PC-9 (cell line): ENCODE results near the gene MRPL58. TPM values are rescaled to one million over a fixed set of nuclear protein-coding genes. Genes with fewer than 3 reads are reported as not detected.

Experiments used
- BruUV-seq: library from RNA; stranded (reverse); fragments of 400-500 nt; replicated peaks from 2 replicates; lab custom pipeline; 2021; lab: Mats Ljungman, UMichigan
- CTCF ChIA-PET: fragments of 300-600 bp; sonication (Branson Sonifier 250); formaldehyde crosslinking; loops from one replicate; lab custom pipeline; 2022; ENCODE audit warnings: antibody characterized with exemption; lab: Charles Lee
- POLR2A ChIA-PET: fragments of 300-600 bp; sonication (Branson Sonifier 250); formaldehyde crosslinking; loops from one replicate; lab custom pipeline; 2022; ENCODE audit warnings: antibody characterized with exemption; ENCODE audit not compliant: unreplicated experiment; lab: Charles Lee
- DNase-seq, 2 experiments: peaks; one replicate each; pipeline versions ENCODE4 v3.0.0 to v3.0.0-alpha.2; 2015 to 2022; ENCODE audit warnings: mixed read lengths in 1 of 2
- H2AFZ ChIP-seq: fragments of 200-600 bp; sonication (generic); 2 replicates; pipeline ENCODE4 v1.8.1; 2017; ENCODE audit warnings: antibody characterized with exemption
- H3F3A ChIP-seq: fragments of 200-600 bp; sonication (generic); 2 replicates; pipeline ENCODE4 v1.8.1; 2017; ENCODE audit warnings: antibody characterized with exemption, mild to moderate bottlenecking, low read depth; ENCODE audit not compliant: insufficient read depth
- H3K27ac ChIP-seq: fragments of 200-600 bp; sonication (generic); 2 replicates; pipeline ENCODE4 v1.6.1; 2016; ENCODE audit warnings: mixed run types
- H3K27me3 ChIP-seq: fragments of 200-600 bp; sonication (generic); 2 replicates; pipeline ENCODE4 v1.6.1; 2016; ENCODE audit warnings: low read depth, mixed run types; ENCODE audit not compliant: insufficient read depth
- H3K36me3 ChIP-seq: fragments of 200-600 bp; sonication (generic); 2 replicates; pipeline ENCODE4 v1.6.1; 2016; ENCODE audit warnings: low read depth, mixed run types
- H3K4me1 ChIP-seq: fragments of 200-600 bp; sonication (generic); replicated peaks from 2 replicates; pipeline ENCODE4 v1.6.1; 2016; ENCODE audit warnings: mixed run types; ENCODE audit not compliant: insufficient read depth
- H3K4me2 ChIP-seq: fragments of 200-600 bp; sonication (generic); 2 replicates; pipeline ENCODE4 v1.6.1; 2017; ENCODE audit warnings: mixed run types
- H3K4me3 ChIP-seq: fragments of 200-600 bp; sonication (generic); 2 replicates; pipeline ENCODE4 v1.6.1; 2016; ENCODE audit warnings: mixed run types
- H3K79me2 ChIP-seq: fragments of 200-600 bp; sonication (generic); 2 replicates; pipeline ENCODE4 v1.6.1; 2017; ENCODE audit warnings: low read depth, mixed run types
- H3K9me2 ChIP-seq: fragments of 200-600 bp; sonication (generic); 2 replicates; pipeline ENCODE4 v1.8.1; 2017; ENCODE audit warnings: mild to moderate bottlenecking; ENCODE audit not compliant: insufficient read depth
- H3K9me3 ChIP-seq: fragments of 200-600 bp; sonication (generic); 2 replicates; pipeline ENCODE4 v1.8.1; 2016; ENCODE audit warnings: low read depth; ENCODE audit not compliant: insufficient read depth
- H4K20me1 ChIP-seq: fragments of 200-600 bp; sonication (generic); 2 replicates; pipeline ENCODE4 v1.8.1; 2017; ENCODE audit not compliant: insufficient read depth
- CTCF ChIP-seq: fragments of 200-600 bp; sonication (generic); conservative IDR thresholded peaks from 2 replicates; pipeline ENCODE4 v1.6.1; 2017; ENCODE audit warnings: mixed run types, antibody characterized with exemption, mild to moderate bottlenecking, moderate library complexity
- EZH2 ChIP-seq: fragments of 200-600 bp; sonication (generic); IDR thresholded peaks from 2 replicates; pipeline ENCODE4 v1.8.0; 2017; ENCODE audit warnings: antibody characterized with exemption, low read depth
- intact Hi-C: fragments of 100-400 bp; cut with micrococcal nuclease; formaldehyde crosslinking; loops from one replicate; pipeline ENCODE4 v1.10.0; 2022; ENCODE audit not compliant: unreplicated experiment
- total RNA-seq: library from RNA; stranded (reverse); gene quantifications from 2 replicates; pipeline ENCODE4 v1.2.3, GENCODE V29; 2021

Gene MRPL58
- total RNA-seq, 1 experiment from 2014 or later = 48.4 TPM

- Histone ChIP-seq H3K27me3 (no peaks in the 10 kb centered on the region), H2AFZ (peak overlapping the region; percentile 85), H3K4me3 (peak overlapping the region; percentile 90), H3K9me2 (no peaks in the 10 kb centered on the region), H3K4me2 (peak overlapping the region; percentile 98), H3K9me3 (no peaks in the 10 kb centered on the region), H3F3A (peaks cover 31% of the 10 kb centered on the region), H3K4me1 (peaks cover 31% of the 10 kb centered on the region), H3K27ac (peak overlapping the region; percentile 43; the same call in 1 of the 2 replicates), H4K20me1 (no peaks in the 10 kb centered on the region), H3K79me2 (peaks cover 31% of the 10 kb centered on the region), H3K36me3 (no peaks in the 10 kb centered on the region)
- DNase-seq = no peak
- POLR2A ChIA-PET = interaction anchor here (0.5 to 0.6 kb wide), 2 partner anchors 21 to 254 kb away, joined by 3 to 6 read pairs; no protein-coding TSS in a partner anchor
- CTCF ChIA-PET = interaction anchor here (0.6 to 1.7 kb wide), 4 partner anchors 20 to 50 kb away, joined by 3 to 8 read pairs (median 5); no protein-coding TSS in a partner anchor
- TSS peak; percentile 94 for BruUV-seq
- TF ChIP-seq EZH2 = no peak
- TF ChIP-seq CTCF = no peak
- intact Hi-C loops = loop anchor here (2.0 kb wide), 1 partner anchor 51 kb away; no protein-coding TSS in a partner anchor
Observed at GRCh38 chr17:75011401-75012095, 922 bp upstream of the MRPL58 start.

- Histone ChIP-seq H3K4me3 (peak overlapping the region; percentile 90), H3K79me2 (peaks cover 31% of the 10 kb centered on the region), H3K4me1 (peaks cover 31% of the 10 kb centered on the region), H3F3A (peaks cover 31% of the 10 kb centered on the region), H4K20me1 (no peaks in the 10 kb centered on the region), H3K36me3 (no peaks in the 10 kb centered on the region), H3K27me3 (no peaks in the 10 kb centered on the region), H3K9me3 (no peaks in the 10 kb centered on the region), H3K9me2 (no peaks in the 10 kb centered on the region), H2AFZ (peak overlapping the region; percentile 85), H3K4me2 (peak overlapping the region; percentile 98), H3K27ac (peak overlapping the region; percentile 43; the same call in 1 of the 2 replicates)
- TF ChIP-seq EZH2 = no peak
- no peak for TF ChIP-seq CTCF
- intact Hi-C loops = loop anchor here (2.0 kb wide), 1 partner anchor 51 kb away; no protein-coding TSS in a partner anchor
- CTCF ChIA-PET = interaction anchor here (1.2 to 1.7 kb wide), 3 partner anchors 20 to 51 kb away, joined by 3 to 8 read pairs (median 7); no protein-coding TSS in a partner anchor
- no peak for DNase-seq
- no TSS peak for BruUV-seq
- POLR2A ChIA-PET = interaction anchor here (0.5 to 0.9 kb wide), 3 partner anchors 20 to 254 kb away, joined by 3 to 6 read pairs (median 4); partner anchors contain the start of gene CDR2L
Observed at GRCh38 chr17:75012096-75012345, 449 bp upstream of the MRPL58 start.

- peak overlapping the region; percentile 98 for H3K4me2 ChIP-seq
- no peak for TF ChIP-seq CTCF
- no peak for TF ChIP-seq EZH2
- intact Hi-C loops = loop anchor here (1.0 to 2.0 kb wide), 2 partner anchors 21 to 52 kb away; no protein-coding TSS in a partner anchor
- no peaks in the 10 kb centered on the region for H3K9me3 ChIP-seq
- no peaks in the 10 kb centered on the region for H3K36me3 ChIP-seq
- no peaks in the 10 kb centered on the region for H3K27me3 ChIP-seq
- peaks cover 31% of the 10 kb centered on the region for H3K4me1 ChIP-seq
- peak overlapping the region; percentile 90 for H3K4me3 ChIP-seq
- no peak for DNase-seq
- H3F3A ChIP-seq = peaks cover 31% of the 10 kb centered on the region
- BruUV-seq = TSS peak; percentile 57
- peak overlapping the region; percentile 43; the same call in 1 of the 2 replicates for H3K27ac ChIP-seq
- H3K9me2 ChIP-seq = no peaks in the 10 kb centered on the region
- peak overlapping the region; percentile 85 for H2AFZ ChIP-seq
- peaks cover 31% of the 10 kb centered on the region for H3K79me2 ChIP-seq
- POLR2A ChIA-PET = interaction anchor here (0.6 to 1.6 kb wide), 4 partner anchors 21 to 183 kb away, joined by 3 to 5 read pairs (median 4); partner anchors contain the start of gene CDR2L
- CTCF ChIA-PET = interaction anchor here (0.6 to 1.7 kb wide), 5 partner anchors 22 to 403 kb away, joined by 3 to 9 read pairs (median 7); no protein-coding TSS in a partner anchor
- H4K20me1 ChIP-seq = no peaks in the 10 kb centered on the region
Observed at GRCh38 chr17:75013092-75013559, 656 bp downstream of the MRPL58 start.
